Measurements from ENCODE around the gene CABCOCO1. TPM values are rescaled to one million over a fixed set of nuclear protein-coding genes. Genes with fewer than 3 reads are reported as not detected.
A peak's percentile ranks its signal among the peaks of the same experiment; 100 is the strongest.

CABCOCO1 gene
- total and polyA plus RNA-seq, 4 donors = 3.8 to 15.4 (median 10.1) TPM

GRCh38 chr10:61786728-61787127 lies 124.0 kb downstream of the CABCOCO1 start:
- DNase-seq (peak in 2 of 3 donors; percentile 26 to 55), ATAC-seq (ENCODE audit: insufficient read depth, low FRiP score) (no peak)
- H3K27ac ChIP-seq (ENCODE audit: low read depth in 1 of 2, low read length in 1 of 2) = no peak overlapping the region
- no peak for TF ChIP-seq CTCF (IDR thresholded peaks at IDR 0.05; ENCODE audit: control extremely low read depth, extremely low read depth)
- no peaks in the 10 kb centered on the region for H3K9me3 ChIP-seq (ENCODE audit: control insufficient read depth in 4 of 4, insufficient read depth in 3 of 4, low read length in 3 of 4)
- H3K9ac ChIP-seq (ENCODE audit: insufficient read depth in 1 of 2, low read length in 2 of 2) = no peak overlapping the region
- H3K27me3 ChIP-seq (ENCODE audit: control insufficient read depth in 3 of 3, insufficient read depth in 3 of 3, low read length in 2 of 3) = no peaks in the 10 kb centered on the region
- no peaks in the 10 kb centered on the region for H3K36me3 ChIP-seq (ENCODE audit: control insufficient read depth in 4 of 4, insufficient read depth in 4 of 4, low read length in 4 of 4)
- peaks cover 0 to 8% (median 0%) of the 10 kb centered on the region in 5 donors for H3K4me1 ChIP-seq (ENCODE audit: control insufficient read depth in 5 of 5, insufficient read depth in 5 of 5, low read length in 5 of 5)
- H3K4me3 ChIP-seq = no peak overlapping the region
- 28 to 29% methylated on average over 4 of the region's 4 CpGs for WGBS, 2 donors

- peaks cover 0 to 8% (median 0%) of the 10 kb centered on the region in 5 donors for H3K4me1 ChIP-seq (ENCODE audit: control insufficient read depth in 5 of 5, insufficient read depth in 5 of 5, low read length in 5 of 5)
- DNase-seq = no peak
- H3K9me3 ChIP-seq (ENCODE audit: control insufficient read depth in 4 of 4, insufficient read depth in 3 of 4, low read length in 3 of 4) = no peaks in the 10 kb centered on the region
- TF ChIP-seq CTCF (IDR thresholded peaks at IDR 0.05; ENCODE audit: control extremely low read depth, extremely low read depth) = no peak
- ATAC-seq (ENCODE audit: insufficient read depth, low FRiP score) = no peak
- no peaks in the 10 kb centered on the region for H3K36me3 ChIP-seq (ENCODE audit: control insufficient read depth in 4 of 4, insufficient read depth in 4 of 4, low read length in 4 of 4)
- no peak overlapping the region for H3K27ac ChIP-seq (ENCODE audit: low read depth in 1 of 2, low read length in 1 of 2)
- no peak overlapping the region for H3K4me3 ChIP-seq
- no peaks in the 10 kb centered on the region for H3K27me3 ChIP-seq (ENCODE audit: control insufficient read depth in 3 of 3, insufficient read depth in 3 of 3, low read length in 2 of 3)
- 46 to 68% methylated on average over 3 of the region's 3 CpGs for WGBS, 2 donors
- no peak overlapping the region for H3K9ac ChIP-seq (ENCODE audit: insufficient read depth in 1 of 2, low read length in 2 of 2)
Observed at GRCh38 chr10:61787170-61787569, 124.4 kb downstream of the CABCOCO1 start.

GRCh38 chr10:61789031-61789430 lies 126.3 kb downstream of the CABCOCO1 start:
- H3K27ac ChIP-seq (ENCODE audit: low read depth in 1 of 2, low read length in 1 of 2) = no peak overlapping the region
- ATAC-seq (ENCODE audit: insufficient read depth, low FRiP score) (no peak), DNase-seq (no peak)
- no peaks in the 10 kb centered on the region for H3K36me3 ChIP-seq (ENCODE audit: control insufficient read depth in 4 of 4, insufficient read depth in 4 of 4, low read length in 4 of 4)
- no peaks in the 10 kb centered on the region for H3K27me3 ChIP-seq (ENCODE audit: control insufficient read depth in 3 of 3, insufficient read depth in 3 of 3, low read length in 2 of 3)
- WGBS, 2 donors = 83 to 88% methylated on average over 1 of the region's 1 CpG
- no peaks in the 10 kb centered on the region for H3K9me3 ChIP-seq (ENCODE audit: control insufficient read depth in 4 of 4, insufficient read depth in 3 of 4, low read length in 3 of 4)
- peaks cover 0 to 9% (median under 1%) of the 10 kb centered on the region in 5 donors for H3K4me1 ChIP-seq (ENCODE audit: control insufficient read depth in 5 of 5, insufficient read depth in 5 of 5, low read length in 5 of 5)
- TF ChIP-seq CTCF (IDR thresholded peaks at IDR 0.05; ENCODE audit: control extremely low read depth, extremely low read depth) = no peak
- no peak overlapping the region for H3K4me3 ChIP-seq
- no peak overlapping the region for H3K9ac ChIP-seq (ENCODE audit: insufficient read depth in 1 of 2, low read length in 2 of 2)

- no peak for ATAC-seq (ENCODE audit: insufficient read depth, low FRiP score)
- TF ChIP-seq CTCF (IDR thresholded peaks at IDR 0.05; ENCODE audit: control extremely low read depth, extremely low read depth) = no peak
Observed at GRCh38 chr10:61791216-61791615, 128.5 kb downstream of the CABCOCO1 start.

More at GRCh38 chr10:61791216-61791615, 128.5 kb downstream of the CABCOCO1 start:
- no peak overlapping the region for H3K27ac ChIP-seq (ENCODE audit: low read depth in 1 of 2, low read length in 1 of 2)
- H3K27me3 ChIP-seq (ENCODE audit: control insufficient read depth in 3 of 3, insufficient read depth in 3 of 3, low read length in 2 of 3) = no peaks in the 10 kb centered on the region
- H3K9me3 ChIP-seq (ENCODE audit: control insufficient read depth in 4 of 4, insufficient read depth in 3 of 4, low read length in 3 of 4) = no peaks in the 10 kb centered on the region
- H3K4me3 ChIP-seq = no peak overlapping the region
- H3K36me3 ChIP-seq (ENCODE audit: control insufficient read depth in 4 of 4, insufficient read depth in 4 of 4, low read length in 4 of 4) = no peaks in the 10 kb centered on the region
- H3K4me1 ChIP-seq (ENCODE audit: control insufficient read depth in 5 of 5, insufficient read depth in 5 of 5, low read length in 5 of 5) = peaks cover 0 to 11% (median 2%) of the 10 kb centered on the region in 5 donors
- no peak for DNase-seq
- H3K9ac ChIP-seq (ENCODE audit: insufficient read depth in 1 of 2, low read length in 2 of 2) = no peak overlapping the region
- WGBS, 2 donors = 69 to 84% methylated on average over 2 of the region's 2 CpGs

Data from lung (tissue), 12 donors.